Smooth muscle cell (in vitro differentiated cells): Measurements from ENCODE around the gene MYOM3. TPM values are rescaled to one million over a fixed set of nuclear protein-coding genes. Genes with fewer than 3 reads are reported as not detected.

Source experiments
- DNase-seq: peaks from one replicate; lab custom pipeline; 2025; ENCODE audit not compliant: unreplicated experiment; lab: John Stamatoyannopoulos, UW
- H2AFZ ChIP-seq: fragments of 200-600 bp; sonication (generic); 2 replicates; pipeline ENCODE4 v1.6.0; 2016; ENCODE audit warnings: antibody characterized with exemption, low read depth, mild to moderate bottlenecking
- H3F3A ChIP-seq: fragments of 200-600 bp; sonication (generic); 2 replicates; pipeline ENCODE4 v1.6.0; 2017; ENCODE audit warnings: antibody characterized with exemption, low read depth
- H3K27ac ChIP-seq: fragments of 200-600 bp; sonication (generic); 2 replicates; pipeline ENCODE4 v1.5.1; 2016; ENCODE audit warnings: low read depth, mild to moderate bottlenecking
- H3K27me3 ChIP-seq: fragments of 200-600 bp; sonication (generic); 2 replicates; pipeline ENCODE4 v1.6.1; 2016; ENCODE audit warnings: low read depth, mild to moderate bottlenecking
- H3K36me3 ChIP-seq: fragments of 200-600 bp; sonication (generic); 2 replicates; pipeline ENCODE4 v1.5.1; 2016; ENCODE audit warnings: low read depth
- H3K4me1 ChIP-seq: fragments of 200-600 bp; sonication (generic); 2 replicates; pipeline ENCODE4 v1.5.1; 2016; ENCODE audit warnings: low read depth
- H3K4me2 ChIP-seq: fragments of 200-600 bp; sonication (generic); 2 replicates; pipeline ENCODE4 v1.6.0; 2016; ENCODE audit warnings: mild to moderate bottlenecking
- H3K4me3 ChIP-seq: fragments of 200-600 bp; sonication (generic); 2 replicates; pipeline ENCODE4 v1.5.1; 2016; ENCODE audit warnings: mild to moderate bottlenecking
- H3K79me2 ChIP-seq: fragments of 200-600 bp; sonication (generic); 2 replicates; pipeline ENCODE4 v1.6.0; 2016; ENCODE audit warnings: low read depth, mild to moderate bottlenecking
- H3K9ac ChIP-seq: fragments of 200-600 bp; sonication (generic); 2 replicates; pipeline ENCODE4 v1.6.0; 2016; ENCODE audit warnings: low read depth
- H3K9me3 ChIP-seq: fragments of 200-600 bp; sonication (generic); replicated peaks from 2 replicates; pipeline ENCODE4 v1.5.1; 2016; ENCODE audit warnings: low read depth
- H4K20me1 ChIP-seq: fragments of 200-600 bp; sonication (generic); 2 replicates; pipeline ENCODE4 v1.6.0; 2016; ENCODE audit warnings: low read depth
- CTCF ChIP-seq: fragments of 200-600 bp; sonication (generic); IDR thresholded peaks from 2 replicates; pipeline ENCODE4 v1.5.1; 2017; ENCODE audit warnings: borderline replicate concordance, mild to moderate bottlenecking, antibody characterized with exemption; ENCODE audit not compliant: insufficient read depth, poor library complexity, severe bottlenecking
- WGBS: methylation state at CpG from one replicate; pipeline ENCODE4 v1.1.7; 2016; ENCODE audit warnings: low lambda C conversion rate; 5-methylcytosine and 5-hydroxymethylcytosine counted together
- polyA plus RNA-seq: library from polyadenylated mRNA; unstranded; fragments of >200 nt; fragmentation: Nextera tagmentation; extraction: Ambion mirVana; gene quantifications from 2 replicates; pipeline ENCODE4 v1.2.1, GENCODE V29; 2016
- total RNA-seq: library from RNA; depleted of rRNA; stranded (reverse); fragments of >200 nt; gene quantifications from 2 replicates; pipeline ENCODE4 v1.2.3, GENCODE V29; 2014

MYOM3 gene
- total and polyA plus RNA-seq, 2 experiments from 2014 or later: 0.18 to 0.26 TPM

- no peak overlapping the region for H3K4me3 ChIP-seq
- no peak overlapping the region for H3K4me2 ChIP-seq
- H3K27me3 ChIP-seq: peaks cover 12% of the 10 kb centered on the region
- peaks cover 13% of the 10 kb centered on the region for H3K4me1 ChIP-seq
- no peaks in the 10 kb centered on the region for H3K79me2 ChIP-seq
- no peak for TF ChIP-seq CTCF
- H3K9me3 ChIP-seq: no peaks in the 10 kb centered on the region
- H3K27ac ChIP-seq: no peak overlapping the region
- no peak for DNase-seq
- no peaks in the 10 kb centered on the region for H3K36me3 ChIP-seq
- no peaks in the 10 kb centered on the region for H4K20me1 ChIP-seq
- H3K9ac ChIP-seq: no peak overlapping the region
- H3F3A ChIP-seq: no peaks in the 10 kb centered on the region
- no peak overlapping the region for H2AFZ ChIP-seq
- 60% methylated on average over 8 of the region's 8 CpGs for WGBS
These were observed 42.3 kb upstream of the MYOM3 start for GRCh38 chr1:24154215-24154614.

GRCh38 chr1:24152631-24153494 is 40.9 kb upstream of the MYOM3 start:
- no peak for DNase-seq
- no peak overlapping the region for H3K9ac ChIP-seq
- no peaks in the 10 kb centered on the region for H3K36me3 ChIP-seq
- peaks cover 12% of the 10 kb centered on the region for H3K27me3 ChIP-seq
- H4K20me1 ChIP-seq: no peaks in the 10 kb centered on the region
- 90% methylated on average over 9 of the region's 10 CpGs for WGBS
- no peak overlapping the region for H3K4me3 ChIP-seq
- no peaks in the 10 kb centered on the region for H3K9me3 ChIP-seq
- H2AFZ ChIP-seq: no peak overlapping the region
- peaks cover 13% of the 10 kb centered on the region for H3K4me1 ChIP-seq
- TF ChIP-seq CTCF: no peak
- no peak overlapping the region for H3K4me2 ChIP-seq
- no peaks in the 10 kb centered on the region for H3K79me2 ChIP-seq
- no peak overlapping the region for H3K27ac ChIP-seq
- no peaks in the 10 kb centered on the region for H3F3A ChIP-seq

GRCh38 chr1:24151175-24151533 is 39.2 kb upstream of the MYOM3 start:
- H3K4me3 ChIP-seq: peak overlapping the region; percentile 41
- TF ChIP-seq CTCF: no peak
- H3K9ac ChIP-seq: peak overlapping the region; percentile 38
- no peaks in the 10 kb centered on the region for H3F3A ChIP-seq
- peaks cover 13% of the 10 kb centered on the region for H3K4me1 ChIP-seq
- peaks cover 12% of the 10 kb centered on the region for H3K27me3 ChIP-seq
- peak overlapping the region; percentile 66 for H3K27ac ChIP-seq
- no peak for DNase-seq
- peak overlapping the region; percentile 44 for H2AFZ ChIP-seq
- H4K20me1 ChIP-seq: no peaks in the 10 kb centered on the region
- 4% methylated on average over 12 of the region's 12 CpGs for WGBS
- peak overlapping the region; percentile 83 for H3K4me2 ChIP-seq
- no peaks in the 10 kb centered on the region for H3K9me3 ChIP-seq
- H3K36me3 ChIP-seq: no peaks in the 10 kb centered on the region
- H3K79me2 ChIP-seq: no peaks in the 10 kb centered on the region
